K562 (cell line): ENCODE measurements around the gene VENTX. TPM values are rescaled to one million over a fixed set of nuclear protein-coding genes. Genes with fewer than 3 reads are reported as not detected.
A peak's percentile ranks its signal among the peaks of the same experiment; 100 is the strongest.

Experiments
- BRCA1 ChIP-seq, 2 experiments: fragments of 450-650 bp in 1 of 2; sonication (generic) in 1 of 2; formaldehyde crosslinking in 1 of 2; IDR thresholded peaks; 2 replicates each; pipeline versions ENCODE4 v1.5.0 to v1.6.1; 2017 to 2020; ENCODE audit warnings: mild to moderate bottlenecking in 1 of 2, missing genetic modification reagents in 1 of 2
- CAMTA2 ChIP-seq: fragments of 250-450 bp; sonication (Bioruptor Pico); conservative IDR thresholded peaks from 2 replicates; pipeline ENCODE4 v1.5.1; 2022
- CHCHD3 ChIP-seq: fragments of 250-450 bp; sonication (Bioruptor Pico); IDR thresholded peaks from 2 replicates; pipeline ENCODE4 v2.1.2; 2022; ENCODE audit warnings: mild to moderate bottlenecking
- DPF2 ChIP-seq: fragments of 450-650 bp; IDR thresholded peaks from 2 replicates; pipeline ENCODE4 v1.6.1; 2016
- HIVEP1 ChIP-seq: fragments of 250-450 bp; sonication (Bioruptor Pico); IDR thresholded peaks from 2 replicates; pipeline ENCODE4 v1.4.0; 2020; ENCODE audit warnings: mild to moderate bottlenecking
- KHSRP ChIP-seq: fragments of 450-650 bp; IDR thresholded peaks from 2 replicates; pipeline ENCODE4 v1.6.1; 2017
- MAZ ChIP-seq, 2 experiments: fragments of 450-650 bp in 1 of 2; sonication (generic) in 1 of 2; formaldehyde crosslinking; IDR thresholded peaks in 1 of 2; conservative IDR thresholded peaks in 1 of 2; 2 replicates each; pipeline versions ENCODE4 v1.4.0 to v1.5.0; 2020; ENCODE audit warnings: mild to moderate bottlenecking in 1 of 2, missing genetic modification reagents in 1 of 2
- MEIS2 ChIP-seq: fragments of 450-650 bp; IDR thresholded peaks from 2 replicates; pipeline ENCODE4 v1.6.1; 2014; ENCODE audit warnings: mild to moderate bottlenecking; ENCODE audit not compliant: partially characterized antibody
- NCOR1 ChIP-seq: fragments of 450-650 bp; IDR thresholded peaks from 2 replicates; pipeline ENCODE4 v1.6.1; 2016; ENCODE audit warnings: mild to moderate bottlenecking, moderate library complexity
- NFYB ChIP-seq: IDR thresholded peaks from 2 replicates; pipeline ENCODE4 v1.6.1; 2011; ENCODE audit warnings: mild to moderate bottlenecking, moderate library complexity; ENCODE audit not compliant: insufficient read length; ENCODE audit errors: extremely low read depth
- NRF1 ChIP-seq, 2 experiments: fragments of 450-650 bp; IDR thresholded peaks in 1 of 2; conservative IDR thresholded peaks in 1 of 2; 2 replicates each; pipeline ENCODE4 v1.6.1; 2014; ENCODE audit warnings: mild to moderate bottlenecking in 2 of 2
- NUFIP1 ChIP-seq: fragments of 450-650 bp; IDR thresholded peaks from 2 replicates; pipeline ENCODE4 v1.6.1; 2018; ENCODE audit not compliant: partially characterized antibody
- PHF20 ChIP-seq: fragments of 450-650 bp; IDR thresholded peaks from 2 replicates; pipeline ENCODE4 v1.6.1; 2018; ENCODE audit not compliant: partially characterized antibody
- SIN3B ChIP-seq: fragments of 450-650 bp; IDR thresholded peaks from 2 replicates; pipeline ENCODE4 v1.6.1; 2017; ENCODE audit warnings: low read depth, mild to moderate bottlenecking, moderate library complexity
- SRSF7 ChIP-seq: fragments of 200-400 bp; formaldehyde crosslinking; optimal IDR thresholded peaks from 2 replicates; pipeline ENCODE3; 2017; ENCODE audit warnings: mild to moderate bottlenecking, low read depth, low read length
- TAF9B ChIP-seq: fragments of 450-650 bp; IDR thresholded peaks from 2 replicates; pipeline ENCODE4 v1.6.1; 2018; ENCODE audit warnings: mild to moderate bottlenecking; ENCODE audit not compliant: partially characterized antibody
- TGIF2 ChIP-seq: sonication (generic); formaldehyde crosslinking; IDR thresholded peaks from 2 replicates; pipeline ENCODE4 v1.8.1; 2022; ENCODE audit warnings: mild to moderate bottlenecking, missing genetic modification reagents, moderate library complexity
- ZFP36 ChIP-seq: fragments of 150-350 bp; IDR thresholded peaks from 2 replicates; pipeline ENCODE4 v1.6.1; 2018; ENCODE audit warnings: low read length, low read depth; ENCODE audit not compliant: partially characterized antibody
- ZNF134 ChIP-seq: fragments of 250-450 bp; sonication (Bioruptor Pico); conservative IDR thresholded peaks from 2 replicates; pipeline ENCODE4 v1.4.0; 2020
- ZNF347 ChIP-seq: fragments of 450-650 bp; formaldehyde crosslinking; IDR thresholded peaks from 2 replicates; pipeline ENCODE4 v1.4.0; 2020; ENCODE audit warnings: low read depth, mild to moderate bottlenecking, moderate library complexity
- ZNF354B ChIP-seq: fragments of 250-450 bp; sonication (Bioruptor Pico); IDR thresholded peaks from 2 replicates; pipeline ENCODE4 v1.4.0; 2020
- ZNF57 ChIP-seq: fragments of 450-650 bp; formaldehyde crosslinking; IDR thresholded peaks from 2 replicates; pipeline ENCODE4 v1.4.0; 2020; ENCODE audit warnings: mild to moderate bottlenecking, moderate library complexity
- polyA plus RNA-seq, 8 experiments: library from polyadenylated mRNA; depleted of rRNA in 4 of 8; stranded (reverse) in 5 of 8; unstranded in 3 of 8; fragments of >200 nt; fragmentation: Nextera tagmentation in 2 of 8; fragmentation: Illumina TruSeq in 1 of 8; extraction: Ambion mirVana in 2 of 8; extraction: Trizol in 1 of 8; gene quantifications; 2 replicates each; pipeline versions ENCODE4 v1.2.1 to v1.2.3, GENCODE V29; 2011 to 2014; ENCODE audit warnings: inconsistent platforms in 1 of 8, missing spikeins in 1 of 8
- total RNA-seq, 7 experiments: library from RNA; depleted of rRNA in 6 of 7; stranded (reverse); fragments of >200 nt in 6 of 7; fragmentation: Illumina TruSeq in 2 of 7; extraction: Trizol in 2 of 7; gene quantifications; 2 replicates each; pipeline versions ENCODE4 v1.2.1 to v1.2.3, GENCODE V29; 2011 to 2021; ENCODE audit warnings: low replicate concordance in 1 of 7
- TF ChIP-seq, protein P1 (sequence below): IDR thresholded peaks from 3 replicates; pipeline ENCODE4 v1.6.1; 2011; ENCODE audit warnings: borderline replicate concordance, mild to moderate bottlenecking, moderate library complexity; ENCODE audit not compliant: insufficient read length; ENCODE audit errors: extremely low read depth
- TF ChIP-seq, protein P2 (sequence below): sonication (generic); formaldehyde crosslinking; IDR thresholded peaks from 2 replicates; pipeline ENCODE4 v1.9.0; 2022; ENCODE audit warnings: mild to moderate bottlenecking, missing genetic modification reagents
- TF ChIP-seq, protein P3 (sequence below): fragments of 250-450 bp; sonication (Bioruptor Pico); IDR thresholded peaks from 2 replicates; pipeline ENCODE4 v1.5.0; 2021; ENCODE audit warnings: mild to moderate bottlenecking, moderate library complexity

VENTX gene
- total and polyA plus RNA-seq, 9 of the 15 experiments (the other 6 are each of a cell fraction or from before 2014, with no cell fraction given), result 0.07 to 0.70 (median 0.20) TPM; not detected in 1

DNA sequence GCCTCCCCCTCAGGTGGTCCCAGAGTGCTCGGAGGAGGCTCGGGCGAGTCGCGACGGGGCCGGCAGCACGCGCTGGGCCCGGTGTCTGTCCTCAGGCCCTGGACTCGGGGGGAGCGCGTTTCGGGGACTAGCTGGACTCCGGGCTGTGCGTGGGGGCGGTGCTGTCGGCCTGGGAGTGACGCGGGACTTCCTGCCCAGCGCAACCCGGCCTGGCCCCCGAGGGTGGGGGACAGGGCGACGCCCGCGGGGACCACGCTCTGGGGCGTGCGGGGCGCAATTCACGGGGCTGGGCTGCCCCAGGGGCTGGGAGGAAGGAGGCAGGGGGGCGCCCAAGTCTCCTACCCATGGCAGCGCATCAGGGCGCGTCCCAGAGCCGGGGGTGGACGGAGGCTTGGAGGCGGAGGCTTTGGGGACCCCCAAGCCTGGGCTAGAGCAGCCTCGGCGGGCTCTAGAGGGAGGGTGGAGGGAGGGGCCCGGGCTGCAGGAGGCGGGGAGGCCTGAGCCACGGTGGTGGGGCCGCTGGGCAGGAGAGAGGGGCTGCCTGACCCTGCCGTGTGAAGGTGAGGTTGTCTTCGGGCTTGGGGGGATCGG, 2.3 kb upstream of the VENTX start (continued):
- TF ChIP-seq, protein P1, sequence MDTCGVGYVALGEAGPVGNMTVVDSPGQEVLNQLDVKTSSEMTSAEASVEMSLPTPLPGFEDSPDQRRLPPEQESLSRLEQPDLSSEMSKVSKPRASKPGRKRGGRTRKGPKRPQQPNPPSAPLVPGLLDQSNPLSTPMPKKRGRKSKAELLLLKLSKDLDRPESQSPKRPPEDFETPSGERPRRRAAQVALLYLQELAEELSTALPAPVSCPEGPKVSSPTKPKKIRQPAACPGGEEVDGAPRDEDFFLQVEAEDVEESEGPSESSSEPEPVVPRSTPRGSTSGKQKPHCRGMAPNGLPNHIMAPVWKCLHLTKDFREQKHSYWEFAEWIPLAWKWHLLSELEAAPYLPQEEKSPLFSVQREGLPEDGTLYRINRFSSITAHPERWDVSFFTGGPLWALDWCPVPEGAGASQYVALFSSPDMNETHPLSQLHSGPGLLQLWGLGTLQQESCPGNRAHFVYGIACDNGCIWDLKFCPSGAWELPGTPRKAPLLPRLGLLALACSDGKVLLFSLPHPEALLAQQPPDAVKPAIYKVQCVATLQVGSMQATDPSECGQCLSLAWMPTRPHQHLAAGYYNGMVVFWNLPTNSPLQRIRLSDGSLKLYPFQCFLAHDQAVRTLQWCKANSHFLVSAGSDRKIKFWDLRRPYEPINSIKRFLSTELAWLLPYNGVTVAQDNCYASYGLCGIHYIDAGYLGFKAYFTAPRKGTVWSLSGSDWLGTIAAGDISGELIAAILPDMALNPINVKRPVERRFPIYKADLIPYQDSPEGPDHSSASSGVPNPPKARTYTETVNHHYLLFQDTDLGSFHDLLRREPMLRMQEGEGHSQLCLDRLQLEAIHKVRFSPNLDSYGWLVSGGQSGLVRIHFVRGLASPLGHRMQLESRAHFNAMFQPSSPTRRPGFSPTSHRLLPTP, result no peak
- TF ChIP-seq MEIS2 (no peak), CAMTA2 (CRISPR knock-in tag) (no peak), SRSF7 (no peak), NRF1 (conservative IDR thresholded peaks at IDR 0.05 in 1 of 2, IDR thresholded peaks at IDR 0.05 in 1 of 2) (peak in 1 of 2 experiments; percentile 27; a peak in 2 of 4 replicates), HIVEP1 (no peak), ZNF57 (no peak), NUFIP1 (no peak), ZNF354B (CRISPR knock-in tag) (no peak), NCOR1 (no peak), DPF2 (no peak), NFYB (no peak), ZNF134 (CRISPR knock-in tag) (no peak), PHF20 (peak; percentile 29), ZFP36 (no peak), ZNF347 (CRISPR knock-in tag) (no peak), MAZ (CRISPR knock-in tag; conservative IDR thresholded peaks at IDR 0.05 in 1 of 2, IDR thresholded peaks at IDR 0.05 in 1 of 2) (peak in 1 of 2 experiments; percentile 78; a peak in 2 of 4 replicates), TAF9B (no peak), SIN3B (no peak), TGIF2 (CRISPR knock-in tag) (no peak), KHSRP (no peak), CHCHD3 (CRISPR knock-in tag) (no peak), BRCA1 (IDR thresholded peaks at IDR 0.05) (no peak), BRCA1 (CRISPR knock-in tag; IDR thresholded peaks at IDR 0.05) (no peak)
- TF ChIP-seq, protein P2, sequence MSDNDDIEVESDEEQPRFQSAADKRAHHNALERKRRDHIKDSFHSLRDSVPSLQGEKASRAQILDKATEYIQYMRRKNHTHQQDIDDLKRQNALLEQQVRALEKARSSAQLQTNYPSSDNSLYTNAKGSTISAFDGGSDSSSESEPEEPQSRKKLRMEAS, result no peak
- TF ChIP-seq, protein P3, sequence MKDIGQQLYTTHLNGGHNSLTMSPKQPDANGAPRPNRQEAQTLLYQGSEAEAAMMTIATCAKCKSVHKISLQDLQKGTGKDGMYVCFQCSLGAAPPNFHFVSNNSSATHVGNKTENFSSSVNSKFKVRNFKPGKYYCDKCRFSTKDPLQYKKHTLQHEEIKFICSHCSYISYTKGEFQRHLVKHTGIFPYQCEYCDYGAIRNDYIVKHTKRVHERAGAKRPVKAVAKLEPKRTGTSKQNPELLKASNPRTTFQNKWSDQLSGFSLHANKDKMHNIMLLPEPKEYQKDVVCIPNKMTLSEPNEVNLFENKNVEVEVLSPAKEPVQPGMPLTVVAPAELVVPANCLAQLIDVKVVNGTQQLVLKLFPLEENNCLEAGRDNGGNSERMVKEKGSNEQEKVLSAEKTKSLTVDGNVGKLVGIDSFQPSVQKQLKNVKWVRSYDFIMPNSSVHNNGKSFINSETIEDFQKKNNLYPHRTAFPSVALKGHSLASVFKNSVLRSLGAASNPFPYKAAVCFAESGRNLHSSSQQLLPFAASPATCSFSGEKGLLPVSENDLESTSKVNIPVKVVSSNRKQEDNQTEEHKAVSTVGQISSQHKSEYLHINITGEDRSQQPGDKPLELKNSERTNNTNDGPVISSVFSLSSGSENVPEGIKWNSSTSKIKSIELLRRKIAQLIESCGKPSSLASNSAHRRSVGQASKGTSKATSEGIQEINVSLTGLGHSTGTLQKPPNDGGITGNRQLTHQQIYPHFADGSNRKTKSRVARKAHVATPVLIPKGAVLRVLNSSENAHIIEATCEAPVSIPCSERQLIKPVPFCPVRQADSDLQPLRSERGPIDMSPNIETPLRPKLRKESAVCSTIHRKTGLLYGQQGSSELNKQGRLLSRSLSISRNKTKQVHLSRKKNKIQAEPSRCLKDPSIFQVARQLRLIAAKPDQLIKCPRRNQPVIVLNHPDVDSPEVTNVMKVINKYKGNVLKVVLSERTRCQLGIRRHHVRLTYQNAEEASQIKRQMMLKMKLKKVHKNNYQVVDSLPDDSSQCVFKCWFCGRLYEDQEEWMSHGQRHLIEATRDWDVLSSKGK, result no peak
